GM13977 (cell line): ENCODE results near the gene DLG2.

Experiments
- DNase-seq: peaks from one replicate; pipeline ENCODE4 v3.0.0; 2012; ENCODE audit warnings: low spot score
- in situ Hi-C: fragments of 300-500 bp; cut with MboI; formaldehyde crosslinking; loops from one replicate; pipeline ENCODE4 v1.12.0; 2022; ENCODE audit warnings: low sequenced_read_pairs, low pct_unique_long_range_greater_than_20kb, mixed read lengths, inconsistent platforms; ENCODE audit not compliant: unreplicated experiment
- TF ChIP-seq, protein P1 (sequence below): IDR thresholded peaks from 2 replicates; pipeline ENCODE4 v1.5.1; 2012; ENCODE audit warnings: mild to moderate bottlenecking, control low read depth; ENCODE audit not compliant: insufficient read depth; ENCODE audit errors: extremely low read depth, missing control alignments

DLG2 gene

DNA sequence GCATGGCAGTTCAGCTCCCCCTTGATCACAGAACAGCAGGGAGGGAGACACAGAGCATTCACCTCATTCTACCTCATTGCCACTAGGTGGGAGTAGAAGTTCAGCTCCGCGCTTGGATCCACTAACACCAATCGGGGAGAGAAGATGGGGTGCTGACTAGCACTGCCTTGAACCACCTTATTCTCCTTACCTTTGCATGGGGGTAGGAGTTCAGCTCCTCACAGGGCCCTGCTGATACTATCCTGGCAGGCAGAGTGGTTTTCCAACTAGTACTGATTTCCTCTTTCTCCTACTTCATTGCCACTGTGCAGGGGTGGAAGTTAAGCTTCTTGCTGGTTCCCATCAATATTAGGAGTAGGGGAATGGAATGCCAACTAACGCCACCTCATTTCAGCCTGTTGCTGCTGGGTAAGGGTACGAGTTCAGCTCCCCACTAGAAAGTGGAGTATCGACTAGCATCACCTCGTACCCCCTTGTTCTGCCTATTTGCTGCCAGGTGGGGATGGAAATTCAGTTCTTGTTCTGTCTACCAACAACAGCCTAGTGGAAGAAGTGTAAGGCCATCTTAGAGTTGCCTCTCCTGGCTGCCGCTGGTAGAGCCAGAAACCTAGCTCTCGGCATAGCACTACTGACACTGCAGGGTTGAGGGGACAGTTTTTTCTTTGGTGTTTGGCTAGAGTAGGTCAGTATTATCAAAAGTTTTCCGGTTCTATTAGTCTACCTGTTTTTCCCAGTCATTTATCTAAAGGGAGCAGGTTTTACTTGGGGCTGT is 1790.1 kb downstream of the DLG2 start:
- in situ Hi-C loops: loop anchor here (25.0 kb wide), 2 partner anchors 425 to 725 kb away; no protein-coding TSS in a partner anchor
- DNase-seq: peak; percentile 60
- TF ChIP-seq, protein P1, sequence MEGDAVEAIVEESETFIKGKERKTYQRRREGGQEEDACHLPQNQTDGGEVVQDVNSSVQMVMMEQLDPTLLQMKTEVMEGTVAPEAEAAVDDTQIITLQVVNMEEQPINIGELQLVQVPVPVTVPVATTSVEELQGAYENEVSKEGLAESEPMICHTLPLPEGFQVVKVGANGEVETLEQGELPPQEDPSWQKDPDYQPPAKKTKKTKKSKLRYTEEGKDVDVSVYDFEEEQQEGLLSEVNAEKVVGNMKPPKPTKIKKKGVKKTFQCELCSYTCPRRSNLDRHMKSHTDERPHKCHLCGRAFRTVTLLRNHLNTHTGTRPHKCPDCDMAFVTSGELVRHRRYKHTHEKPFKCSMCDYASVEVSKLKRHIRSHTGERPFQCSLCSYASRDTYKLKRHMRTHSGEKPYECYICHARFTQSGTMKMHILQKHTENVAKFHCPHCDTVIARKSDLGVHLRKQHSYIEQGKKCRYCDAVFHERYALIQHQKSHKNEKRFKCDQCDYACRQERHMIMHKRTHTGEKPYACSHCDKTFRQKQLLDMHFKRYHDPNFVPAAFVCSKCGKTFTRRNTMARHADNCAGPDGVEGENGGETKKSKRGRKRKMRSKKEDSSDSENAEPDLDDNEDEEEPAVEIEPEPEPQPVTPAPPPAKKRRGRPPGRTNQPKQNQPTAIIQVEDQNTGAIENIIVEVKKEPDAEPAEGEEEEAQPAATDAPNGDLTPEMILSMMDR: peak; percentile 68

DNA sequence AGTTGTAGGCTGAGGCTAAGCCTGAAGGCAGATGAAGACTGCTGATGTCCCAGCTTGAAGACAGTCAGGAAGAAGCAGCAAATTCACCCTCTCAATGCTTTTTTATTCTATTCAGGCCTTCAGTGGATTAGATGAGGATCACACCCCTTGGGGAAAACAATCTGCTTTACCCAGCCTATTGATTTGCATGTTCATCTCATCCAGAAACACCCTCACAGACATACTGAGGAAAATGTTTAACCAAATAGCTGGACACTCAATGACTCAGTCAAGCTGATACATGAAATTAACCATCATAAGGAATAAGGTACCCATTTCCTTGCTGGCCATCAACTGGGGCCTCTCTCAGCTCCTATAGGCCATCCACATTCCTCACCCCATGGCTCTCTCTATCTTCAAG is 1791.1 kb downstream of the DLG2 start:
- in situ Hi-C loops: loop anchor here (25.0 kb wide), 2 partner anchors 426 to 726 kb away; no protein-coding TSS in a partner anchor
- no peak for DNase-seq
- TF ChIP-seq, protein P1: no peak

DNA sequence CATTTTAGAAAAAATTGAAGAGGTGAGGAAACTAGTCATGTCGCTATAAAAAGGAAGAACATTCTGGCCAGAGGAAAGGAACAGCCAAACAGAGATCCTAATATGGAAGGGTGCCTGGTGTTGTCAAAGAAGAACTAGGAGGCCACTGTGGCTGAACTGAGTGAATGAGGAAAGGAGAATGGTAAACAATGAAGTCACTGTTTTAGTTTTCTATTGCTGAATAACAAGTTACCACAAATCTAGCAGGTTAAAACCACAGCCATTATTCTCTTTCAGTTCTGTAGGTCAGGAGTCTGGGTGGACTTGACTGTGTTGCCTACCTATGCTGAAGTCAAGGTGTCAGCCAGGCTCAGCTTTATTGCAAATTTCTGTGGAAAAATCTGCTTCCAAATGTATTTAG is 1791.7 kb downstream of the DLG2 start:
- in situ Hi-C loops: loop anchor here (25.0 kb wide), 2 partner anchors 427 to 727 kb away; no protein-coding TSS in a partner anchor
- TF ChIP-seq, protein P1: no peak
- peak; percentile 8 for DNase-seq

DNA sequence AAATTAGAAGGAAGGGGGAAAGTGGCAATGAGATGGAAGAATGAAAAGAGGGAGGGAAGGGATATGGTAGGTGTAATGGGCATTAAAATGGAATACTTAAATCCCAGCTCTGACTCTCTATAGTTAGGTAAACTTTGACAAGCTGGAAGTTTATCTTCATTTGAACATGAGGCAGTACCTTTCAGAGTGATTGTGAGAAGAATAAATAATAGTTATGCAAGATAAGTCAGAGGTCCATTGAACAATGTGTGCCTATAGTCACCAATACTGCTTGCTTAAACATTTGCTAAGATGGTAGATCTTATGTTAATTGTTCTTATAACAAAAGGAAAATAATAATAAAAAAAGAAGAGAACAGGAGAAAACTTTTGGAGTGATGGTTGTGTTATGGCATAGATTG is 1795.2 kb downstream of the DLG2 start:
- in situ Hi-C loops: loop anchor here (25.0 kb wide), 2 partner anchors 430 to 730 kb away; no protein-coding TSS in a partner anchor
- TF ChIP-seq, protein P1: no peak
- DNase-seq: no peak

DNA sequence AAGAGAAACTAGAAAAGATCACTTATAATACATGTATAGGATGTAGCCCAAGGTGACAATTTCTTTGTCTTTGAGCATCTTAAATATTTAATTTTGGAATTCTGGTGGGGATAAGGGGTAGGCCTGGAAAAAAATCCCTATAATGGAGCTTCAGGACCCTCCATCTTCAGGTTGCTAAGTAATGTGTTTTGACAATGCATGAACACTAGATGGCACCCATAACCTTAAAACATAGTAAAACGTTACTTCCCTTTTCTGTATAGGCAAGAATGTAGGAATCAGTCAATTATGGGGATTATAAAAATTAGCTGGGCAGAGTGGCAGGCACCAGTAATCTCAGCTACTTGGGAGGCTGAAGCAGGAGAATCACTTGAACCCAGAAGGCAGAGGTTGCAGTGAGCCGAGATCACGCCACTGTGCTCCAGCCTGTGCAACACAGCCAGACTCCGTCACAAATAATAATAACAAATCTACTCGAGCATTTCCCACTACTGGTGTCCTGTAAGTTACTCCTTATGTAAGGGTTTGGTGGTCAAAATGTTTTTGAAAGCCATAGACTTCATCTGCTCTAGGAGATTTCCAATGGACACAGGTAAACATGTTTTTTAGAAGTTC is 1799.1 kb downstream of the DLG2 start:
- DNase-seq: peak; percentile 15
- in situ Hi-C loops: loop anchor here (25.0 kb wide), 2 partner anchors 434 to 734 kb away; no protein-coding TSS in a partner anchor
- TF ChIP-seq, protein P1: peak; percentile 68

DNA sequence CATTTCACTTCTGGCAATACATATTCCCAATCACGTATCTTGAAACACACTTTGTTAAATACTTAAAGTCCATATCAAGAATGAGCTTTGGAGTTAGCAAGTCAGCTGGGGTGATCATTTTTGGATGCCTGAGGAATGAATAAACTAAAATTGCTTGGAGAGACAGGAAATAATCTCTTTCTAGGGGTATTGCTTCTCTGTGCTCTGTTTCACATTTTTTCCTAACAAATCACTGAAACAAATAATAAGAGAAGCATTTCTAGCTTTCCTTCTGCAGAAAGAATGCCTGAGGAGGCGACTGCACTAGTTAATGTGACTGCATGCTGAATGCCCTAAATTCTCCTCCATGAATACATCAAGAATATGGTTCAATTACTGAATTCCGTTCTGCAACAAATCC is 1799.6 kb downstream of the DLG2 start:
- in situ Hi-C loops: loop anchor here (25.0 kb wide), 2 partner anchors 435 to 735 kb away; no protein-coding TSS in a partner anchor
- TF ChIP-seq, protein P1: no peak
- DNase-seq: no peak
